Measurements from ENCODE around the gene FAM107B.

- TF ChIP-seq, protein P1, sequence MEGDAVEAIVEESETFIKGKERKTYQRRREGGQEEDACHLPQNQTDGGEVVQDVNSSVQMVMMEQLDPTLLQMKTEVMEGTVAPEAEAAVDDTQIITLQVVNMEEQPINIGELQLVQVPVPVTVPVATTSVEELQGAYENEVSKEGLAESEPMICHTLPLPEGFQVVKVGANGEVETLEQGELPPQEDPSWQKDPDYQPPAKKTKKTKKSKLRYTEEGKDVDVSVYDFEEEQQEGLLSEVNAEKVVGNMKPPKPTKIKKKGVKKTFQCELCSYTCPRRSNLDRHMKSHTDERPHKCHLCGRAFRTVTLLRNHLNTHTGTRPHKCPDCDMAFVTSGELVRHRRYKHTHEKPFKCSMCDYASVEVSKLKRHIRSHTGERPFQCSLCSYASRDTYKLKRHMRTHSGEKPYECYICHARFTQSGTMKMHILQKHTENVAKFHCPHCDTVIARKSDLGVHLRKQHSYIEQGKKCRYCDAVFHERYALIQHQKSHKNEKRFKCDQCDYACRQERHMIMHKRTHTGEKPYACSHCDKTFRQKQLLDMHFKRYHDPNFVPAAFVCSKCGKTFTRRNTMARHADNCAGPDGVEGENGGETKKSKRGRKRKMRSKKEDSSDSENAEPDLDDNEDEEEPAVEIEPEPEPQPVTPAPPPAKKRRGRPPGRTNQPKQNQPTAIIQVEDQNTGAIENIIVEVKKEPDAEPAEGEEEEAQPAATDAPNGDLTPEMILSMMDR (IDR thresholded peaks at IDR 0.05; ENCODE audit: poor library complexity) = no peak
- TF ChIP-seq EZH2 (IDR thresholded peaks at IDR 0.05; ENCODE audit: borderline replicate concordance) = no peak
- no peak for TF ChIP-seq EZH2phosphoT487 (IDR thresholded peaks at IDR 0.05; ENCODE audit: low read depth, severe bottlenecking, unreplicated experiment)
Observed at GRCh38 chr10:14519785-14520184, 254.9 kb downstream of the FAM107B start.

All from hepatocyte (in vitro differentiated cells).